MV-4-11 (cell line): ENCODE data around the gene TIGD7.
"Not testable (repeated sequence)": the region's sequence is repeated elsewhere in the genome, so short reads cannot be mapped to it uniquely, and the experiment has no call there.

Experiments
- DNase-seq: peaks from one replicate; lab custom pipeline; 2025; lab: John Stamatoyannopoulos, UW

The TIGD7 gene

DNA sequence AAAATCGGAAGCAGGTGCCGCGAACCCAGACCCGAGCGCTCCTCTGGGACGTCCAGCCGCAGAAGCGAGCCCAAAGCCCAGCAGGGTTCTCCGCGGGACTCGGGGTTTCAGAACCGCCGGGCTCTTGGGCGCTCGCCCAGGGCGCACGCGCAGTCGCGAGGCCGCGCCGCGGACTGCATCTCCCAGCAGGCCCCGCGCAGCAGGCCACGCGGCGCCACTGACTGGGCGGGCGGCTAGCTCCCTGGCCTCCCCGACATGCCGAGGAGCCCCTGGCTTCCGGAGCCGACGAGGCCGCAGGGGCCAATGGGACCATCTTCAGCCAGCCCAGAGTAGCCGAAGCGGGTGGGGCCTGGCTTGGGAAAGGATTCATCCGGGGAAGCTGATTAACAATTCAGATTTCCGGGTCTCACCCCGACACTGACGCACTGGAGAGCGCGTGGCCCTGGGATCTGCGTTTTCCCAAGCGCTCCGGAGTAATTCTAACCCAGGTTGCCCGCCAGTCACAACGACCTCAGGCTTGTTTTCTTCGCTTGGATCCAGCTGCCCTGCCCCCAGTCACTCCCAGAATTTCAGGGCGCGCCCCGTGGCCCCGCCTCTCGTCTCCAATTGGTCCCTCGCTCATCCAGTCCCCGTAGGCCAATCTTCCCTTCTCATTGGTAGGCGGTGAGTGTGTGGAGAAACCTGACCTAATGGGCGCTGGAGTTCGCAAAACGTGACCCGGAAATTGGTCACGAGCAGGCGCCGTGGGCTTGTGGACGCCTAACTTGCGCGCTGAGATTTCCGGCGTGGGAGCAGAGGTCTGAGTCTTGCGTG is 22.3 kb downstream of the TIGD7 start, which contains the start of gene ZNF263:
TSS of gene ZNF263 (plus strand) at position 762 of the 813 bp plus-strand sequence. CDS start 328 bp downstream, outside the sequence.
- DNase-seq, result peak; percentile 98

DNA sequence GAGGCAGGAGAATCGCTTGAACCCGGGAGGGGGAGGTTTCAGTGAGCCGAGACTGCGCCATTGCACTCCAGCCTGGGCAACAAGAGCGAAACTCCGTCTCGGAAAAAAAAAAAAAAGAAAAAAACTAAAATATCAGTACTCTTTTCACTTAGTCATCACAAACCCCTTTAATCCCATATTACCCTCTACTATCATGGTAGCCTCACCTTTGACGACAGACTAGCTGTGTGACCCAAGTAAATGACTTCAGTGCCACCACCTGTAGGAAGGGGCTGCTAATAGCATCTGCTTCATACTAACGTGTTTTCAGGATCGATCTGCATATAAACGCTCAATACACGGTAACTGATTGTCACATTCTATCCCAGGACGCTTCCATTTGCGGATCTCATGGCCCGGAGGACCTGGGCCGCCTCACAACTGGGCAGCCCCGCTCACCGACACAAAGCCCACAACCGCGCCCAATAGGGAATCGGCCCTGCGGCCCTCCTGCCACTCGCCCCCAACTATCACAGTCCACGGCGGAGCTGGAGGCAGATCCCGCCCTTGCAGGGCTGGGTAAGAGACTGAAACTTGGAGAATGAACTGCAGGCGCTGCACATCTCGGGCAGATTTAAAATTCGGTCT is 23.0 kb downstream of the TIGD7 start:
- no peak for DNase-seq

DNA sequence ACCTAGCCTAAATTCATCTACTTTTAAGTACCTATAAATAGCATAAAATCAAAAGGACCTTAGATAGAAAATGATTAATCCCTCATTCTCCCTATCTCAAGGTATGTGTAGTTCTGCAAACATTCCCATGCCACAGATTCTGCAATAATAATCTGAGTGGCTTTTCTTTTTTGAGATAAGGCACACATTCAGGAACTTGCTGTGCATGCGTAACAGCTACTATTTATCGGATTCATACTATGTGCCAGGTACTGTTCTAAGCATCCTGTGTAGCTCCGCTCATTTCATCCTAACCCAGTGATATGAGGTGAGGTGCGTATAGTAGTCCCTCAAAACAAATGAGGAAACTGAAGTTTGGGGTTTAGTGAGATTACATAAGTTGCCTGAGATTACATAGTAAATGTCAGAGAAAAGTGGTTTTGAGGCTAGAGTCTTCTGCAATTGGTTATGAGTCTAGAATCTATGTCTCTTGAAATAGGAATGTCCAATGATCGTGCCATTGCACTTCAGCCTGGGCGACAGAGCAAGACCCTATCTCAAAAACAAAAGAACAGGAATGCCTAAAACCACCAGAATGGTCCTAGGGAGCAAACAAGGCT is 23.9 kb downstream of the TIGD7 start:
- DNase-seq, result peak; percentile 82

DNA sequence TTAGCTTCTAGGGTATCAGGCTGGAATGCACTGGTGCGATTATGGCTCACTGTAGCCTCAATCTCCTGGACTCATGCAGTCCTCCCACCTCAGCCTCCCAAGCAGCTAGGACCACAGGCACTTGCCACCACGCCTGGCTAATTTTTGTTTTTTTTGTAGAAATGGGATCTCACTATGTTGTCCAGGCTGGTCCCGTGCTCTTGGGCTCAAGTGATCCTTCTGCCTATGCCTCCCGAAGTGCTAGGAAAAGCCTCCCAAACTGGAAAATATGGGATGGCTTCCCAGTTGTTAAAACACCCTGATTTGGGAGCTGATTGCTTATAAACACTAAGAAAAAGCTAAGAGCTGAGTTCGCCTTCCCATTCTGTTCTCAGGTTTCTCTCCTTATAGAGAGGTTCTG is 28.6 kb downstream of the TIGD7 start:
- DNase-seq, result no peak

DNA sequence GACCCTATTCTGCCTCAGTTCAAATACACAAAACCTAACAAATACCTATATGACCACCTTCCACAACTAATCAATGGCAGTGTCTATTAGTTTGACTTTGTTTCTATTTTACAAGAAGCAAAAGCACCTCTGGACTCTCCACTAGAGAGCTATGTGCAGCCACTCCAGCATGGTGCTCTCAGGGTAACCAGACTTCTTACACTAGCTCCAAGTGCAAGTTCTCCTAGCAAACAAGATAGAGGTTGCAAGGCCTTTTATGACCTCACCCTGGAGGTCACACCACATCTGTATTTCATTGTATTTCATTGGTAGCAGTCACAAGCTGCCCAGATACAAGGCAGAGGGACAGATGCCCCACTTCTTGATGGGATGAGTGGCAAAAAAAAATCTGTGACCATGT is 30.3 kb downstream of the TIGD7 start:
- no peak for DNase-seq

DNA sequence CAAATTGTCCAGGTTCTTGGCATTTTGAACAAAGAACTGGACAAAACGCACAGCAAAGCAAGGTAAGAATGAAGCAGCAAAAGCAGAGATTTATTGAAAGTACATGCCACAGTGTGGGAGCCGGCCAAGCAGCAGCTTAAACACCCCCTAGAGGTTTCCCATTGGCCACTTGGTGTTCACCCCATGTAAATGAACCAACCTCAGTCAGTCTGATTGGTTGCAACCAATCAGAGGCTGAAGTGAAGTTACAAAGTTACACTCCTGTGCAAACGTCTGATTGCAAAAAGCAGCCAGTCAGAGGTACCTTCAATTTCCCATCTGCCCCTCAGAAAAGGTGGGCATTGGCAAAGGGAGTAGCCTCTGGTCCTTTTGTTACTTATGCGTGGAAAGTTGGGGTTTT is 30.7 kb downstream of the TIGD7 start:
- DNase-seq, result no peak

DNA sequence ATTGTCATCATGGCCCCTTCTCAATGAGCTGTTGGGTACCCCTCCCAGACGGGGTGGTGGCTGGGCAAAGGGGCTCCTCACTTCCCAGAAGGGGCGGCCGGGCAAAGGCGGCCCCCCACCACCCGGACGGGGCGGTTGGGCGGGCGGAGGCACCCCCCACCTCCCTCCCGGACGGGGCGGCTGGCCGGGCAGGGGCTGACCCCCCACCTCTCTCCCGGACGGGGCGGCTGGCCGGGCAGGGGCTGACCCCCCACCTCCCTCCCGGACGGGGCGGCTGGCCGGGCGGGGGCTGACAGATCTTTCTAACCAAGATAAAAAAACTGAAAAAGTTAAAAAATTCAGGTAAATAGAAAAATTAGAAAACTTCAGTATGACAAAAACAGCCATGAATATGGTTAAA is 33.9 kb downstream of the TIGD7 start:
- not testable (repeated sequence) for DNase-seq

DNA sequence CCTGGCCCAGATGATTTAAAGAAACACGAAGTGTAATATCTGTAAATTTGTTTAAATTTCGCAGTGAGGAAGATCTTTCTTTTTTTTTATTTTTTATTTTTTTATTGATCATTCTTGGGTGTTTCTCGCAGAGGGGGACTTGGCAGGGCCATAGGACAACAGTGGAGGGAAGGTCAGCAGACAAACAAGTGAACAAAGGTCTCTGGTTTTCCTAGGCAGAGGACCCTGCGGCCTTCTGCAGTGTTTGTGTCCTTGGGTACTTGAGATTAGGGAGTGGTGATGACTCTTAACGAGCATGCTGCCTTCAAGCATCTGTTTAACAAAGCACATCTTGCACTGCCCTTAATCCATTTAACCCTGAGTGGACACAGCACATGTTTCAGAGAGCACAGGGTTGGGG is 34.5 kb downstream of the TIGD7 start:
- not testable (repeated sequence) for DNase-seq

DNA sequence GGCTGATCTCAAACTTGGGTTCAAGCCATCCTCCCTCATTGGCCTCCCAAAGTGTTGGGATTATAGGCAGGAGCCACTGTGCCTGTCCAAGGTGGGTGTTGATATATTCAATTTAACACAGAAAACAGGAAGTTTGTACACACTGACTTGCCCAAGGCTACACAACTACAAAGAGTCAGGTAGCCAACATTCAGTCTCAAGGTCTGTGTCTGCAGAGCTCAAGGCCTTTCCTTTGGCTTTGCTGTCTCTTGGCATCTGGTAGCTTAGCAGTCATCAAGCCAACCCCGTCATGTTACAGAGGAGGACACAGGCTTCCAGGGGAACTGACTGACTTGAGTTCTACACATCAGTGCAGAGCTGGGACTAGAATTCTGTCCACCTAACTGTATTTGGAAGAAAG is 36.9 kb downstream of the TIGD7 start:
- DNase-seq, result no peak

DNA sequence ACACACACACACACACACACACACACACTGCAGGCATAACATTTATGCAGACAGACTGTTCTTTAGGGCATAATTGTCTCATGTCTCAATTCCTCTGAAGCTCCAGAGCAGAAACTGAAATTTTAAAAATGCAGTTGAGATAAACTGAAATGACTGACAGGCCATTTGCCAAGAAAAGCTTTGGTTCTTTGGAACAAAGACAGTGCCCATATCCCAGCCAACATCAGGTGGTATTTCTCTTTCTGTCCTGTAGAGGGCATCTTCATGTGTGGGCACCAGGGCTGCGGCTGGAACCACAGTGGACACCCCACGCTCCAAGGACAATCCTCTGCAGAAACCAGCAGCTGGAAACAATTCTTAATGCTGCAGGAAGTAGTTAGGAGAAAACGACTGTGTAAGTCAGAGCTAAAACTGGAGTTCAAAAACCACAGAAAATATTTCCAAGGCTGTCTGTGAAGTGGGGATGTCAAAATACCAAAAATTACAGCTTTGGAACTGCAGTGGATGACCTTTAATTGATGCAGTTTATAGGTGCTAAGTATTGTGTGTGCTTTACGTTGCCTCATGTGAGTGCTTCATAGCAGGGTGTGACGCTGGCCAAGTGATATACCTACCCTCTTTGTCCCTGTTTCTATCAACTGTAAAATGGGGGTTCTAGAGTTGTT is 38.2 kb downstream of the TIGD7 start:
- peak; percentile 93 for DNase-seq

DNA sequence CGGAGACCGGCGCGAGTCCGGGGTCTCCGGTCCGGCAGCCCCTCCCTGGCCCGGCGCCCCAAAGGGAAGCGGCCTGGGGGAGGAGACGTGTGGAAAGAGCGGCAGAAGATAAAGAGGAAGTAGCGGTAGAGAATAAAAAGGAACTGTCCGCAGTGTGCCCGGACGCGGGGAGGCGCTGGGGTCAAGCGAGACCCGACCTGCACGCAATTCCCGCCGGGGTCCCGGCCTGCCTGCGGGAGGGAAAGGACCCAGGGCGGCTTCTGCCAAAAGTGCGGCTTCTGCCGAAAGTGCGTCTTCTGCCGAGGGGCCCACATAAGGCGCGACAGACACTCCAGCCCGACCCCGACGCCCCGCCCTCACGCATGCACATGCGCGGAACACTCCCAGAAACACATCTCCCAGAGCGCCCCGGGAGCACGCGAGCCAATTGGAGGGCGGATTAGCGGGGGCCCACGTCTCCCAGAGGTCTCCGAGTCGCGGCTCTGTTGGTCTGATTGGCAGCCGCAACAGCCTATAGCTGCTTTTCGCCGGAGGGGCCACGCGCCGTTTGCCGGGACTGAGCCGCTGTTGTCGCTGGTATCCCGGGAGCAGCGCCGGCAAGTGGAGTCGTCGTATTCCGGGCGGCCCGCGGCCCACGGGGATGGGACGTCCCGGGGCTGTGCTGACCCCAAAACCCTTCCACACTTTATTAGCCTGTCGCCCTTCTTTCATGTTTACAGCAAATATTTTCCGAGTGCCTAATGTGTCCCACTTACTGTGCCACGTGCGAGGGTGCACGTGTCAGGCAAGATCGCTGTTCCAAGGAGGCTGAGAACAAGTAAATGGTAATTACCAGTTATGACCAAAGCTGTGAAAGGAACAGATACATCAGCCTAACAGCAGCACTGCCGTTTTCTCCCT is 40.8 kb downstream of the TIGD7 start:
- peak; percentile 98 for DNase-seq

DNA sequence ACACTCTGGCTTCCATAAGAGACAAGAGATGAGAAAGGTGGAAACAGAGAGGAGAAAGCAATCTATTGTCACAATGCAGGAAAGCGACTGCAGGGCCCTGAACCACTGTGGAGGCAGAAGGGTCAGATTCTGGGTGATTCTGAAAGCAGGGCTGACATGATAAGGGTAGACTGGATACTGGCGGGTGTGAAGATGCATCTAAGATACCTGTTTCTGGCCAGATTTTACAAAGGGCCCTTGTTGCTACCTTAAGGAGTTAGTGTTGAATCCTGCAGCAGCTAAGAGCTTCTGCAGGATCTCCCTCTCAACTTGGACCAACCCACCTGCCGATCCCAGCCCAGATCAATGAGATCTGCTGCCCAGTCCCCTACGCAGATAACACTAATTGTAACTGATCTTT is 42.7 kb downstream of the TIGD7 start:
- no peak for DNase-seq

DNA sequence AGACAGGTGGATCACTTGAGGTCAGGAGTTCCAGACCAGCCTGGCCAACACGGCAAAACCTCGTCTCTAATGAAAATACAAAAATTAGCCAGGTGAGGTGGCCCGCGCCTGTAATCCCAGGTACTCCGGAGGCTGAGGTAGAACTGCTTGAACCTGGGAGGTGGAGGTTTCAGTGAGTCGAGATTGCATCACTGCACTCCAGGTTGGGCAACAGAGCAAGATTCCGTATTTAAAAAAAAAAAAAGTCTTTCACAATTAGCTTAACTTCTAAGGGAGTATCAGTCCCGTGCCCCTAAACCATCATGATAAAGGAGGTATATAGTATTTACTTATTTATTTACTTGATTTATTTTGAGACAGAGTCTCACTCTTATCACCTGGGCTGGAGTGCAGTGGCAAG is 45.4 kb downstream of the TIGD7 start:
- peak; percentile 49 for DNase-seq

DNA sequence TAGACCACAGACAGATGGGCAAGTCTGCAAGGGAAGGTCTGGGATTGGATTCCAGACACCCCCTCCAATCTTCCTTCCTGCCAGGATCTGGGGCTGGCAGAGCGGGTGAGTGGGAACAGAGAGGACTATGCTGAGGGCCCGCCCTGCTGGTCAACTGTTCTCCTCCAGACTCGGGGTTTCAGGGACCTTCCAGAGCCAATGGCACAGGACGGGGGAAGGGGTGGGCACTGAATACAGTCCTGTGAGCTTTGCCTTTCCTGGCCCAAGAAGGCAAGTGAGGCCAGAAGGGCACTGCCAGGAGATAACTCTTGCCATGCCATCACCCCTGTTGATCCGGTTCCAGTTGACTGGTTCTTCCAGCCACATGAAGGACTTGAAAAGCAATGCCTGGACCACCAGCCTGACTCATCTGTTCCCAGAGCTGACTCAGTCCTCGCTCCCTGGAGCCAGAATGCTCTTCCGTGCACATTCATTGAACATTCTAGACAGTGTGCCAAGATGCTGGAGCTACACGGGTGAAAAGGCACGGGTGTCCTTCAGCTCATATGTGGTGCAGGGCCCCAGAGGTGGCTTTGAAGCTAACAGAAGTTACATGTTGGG is 48.3 kb downstream of the TIGD7 start:
- no peak for DNase-seq

DNA sequence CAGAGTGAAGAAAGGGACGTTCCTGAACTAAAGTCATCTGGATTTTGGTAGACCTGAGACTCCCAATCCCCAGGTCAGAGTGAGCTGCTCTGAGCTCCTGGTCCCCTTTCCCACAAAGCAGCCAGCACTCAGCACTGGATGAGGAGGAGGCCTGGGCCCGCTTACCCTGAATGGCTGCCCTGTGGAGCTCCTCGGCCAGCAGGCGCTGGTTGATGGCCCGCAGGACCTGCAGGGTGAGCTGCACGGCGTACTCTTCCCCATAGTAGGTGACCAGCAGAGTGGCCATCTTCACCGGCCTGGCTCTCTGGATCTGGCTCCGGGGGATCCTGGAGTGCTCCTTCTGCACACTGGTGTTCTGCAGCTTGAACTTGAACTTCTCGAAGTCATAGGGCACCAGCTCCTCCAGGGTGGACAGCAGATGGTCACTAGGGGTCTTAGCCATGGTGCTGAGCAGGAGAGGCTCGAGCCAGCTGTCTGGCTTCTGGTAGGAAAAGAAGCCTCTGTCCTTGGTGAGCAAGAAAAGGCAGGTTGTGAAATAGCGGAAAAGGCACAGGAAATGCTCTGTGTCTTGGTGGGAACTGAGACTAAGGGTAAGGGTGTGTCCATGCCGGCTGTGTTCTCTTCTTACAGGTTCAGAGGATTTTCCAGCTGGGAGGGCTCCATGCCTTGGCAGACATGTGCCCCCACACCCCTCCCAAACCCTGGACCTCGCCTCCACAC is 48.9 kb downstream of the TIGD7 start, which contains the start of gene MEFV:
TSS of gene MEFV (minus strand) at position 488 of the 720 bp plus-strand sequence. CDS start at position 442, 46 bp downstream.
- peak; percentile 89 for DNase-seq

DNA sequence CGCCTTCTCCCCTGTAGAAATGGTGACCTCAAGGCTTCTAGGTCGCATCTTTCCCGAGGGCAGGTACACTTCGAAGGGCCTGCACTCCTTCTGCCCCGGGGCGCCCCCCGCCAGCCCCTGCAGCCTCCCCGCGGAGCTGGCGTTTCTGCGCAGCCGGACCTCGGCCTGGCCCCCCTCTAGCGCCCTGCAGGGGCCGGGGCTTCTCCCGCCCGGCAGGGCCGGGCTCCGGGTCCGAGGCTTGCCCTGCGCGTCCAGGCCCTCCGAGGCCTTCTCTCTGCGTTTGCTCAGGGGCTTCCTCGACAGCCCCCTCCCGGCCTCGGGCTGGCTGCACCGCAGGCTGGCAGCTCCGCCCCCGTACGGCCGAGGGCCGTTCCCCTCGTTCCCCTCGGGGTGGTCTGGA is 50.9 kb downstream of the TIGD7 start:
- DNase-seq, result no peak

DNA sequence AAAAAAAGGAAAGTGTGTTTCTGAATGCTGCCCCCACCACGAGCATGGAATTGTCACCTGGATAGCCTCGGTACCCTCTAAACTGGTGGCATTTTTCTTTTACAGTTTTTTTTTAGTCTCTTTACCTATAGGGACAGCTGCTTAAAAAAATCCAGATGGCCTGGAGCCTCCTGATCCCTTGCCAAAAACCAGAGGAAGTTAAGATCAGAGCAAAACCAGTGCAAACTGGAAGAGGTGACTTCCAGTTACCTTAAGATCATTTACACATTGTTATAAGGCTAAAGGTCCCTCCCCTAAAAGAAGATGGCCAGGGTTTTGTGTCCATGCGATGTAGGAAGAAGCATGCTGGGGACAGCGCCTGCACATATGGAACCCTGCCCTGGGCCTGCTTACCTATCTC is 52.3 kb downstream of the TIGD7 start:
- DNase-seq, result no peak

DNA sequence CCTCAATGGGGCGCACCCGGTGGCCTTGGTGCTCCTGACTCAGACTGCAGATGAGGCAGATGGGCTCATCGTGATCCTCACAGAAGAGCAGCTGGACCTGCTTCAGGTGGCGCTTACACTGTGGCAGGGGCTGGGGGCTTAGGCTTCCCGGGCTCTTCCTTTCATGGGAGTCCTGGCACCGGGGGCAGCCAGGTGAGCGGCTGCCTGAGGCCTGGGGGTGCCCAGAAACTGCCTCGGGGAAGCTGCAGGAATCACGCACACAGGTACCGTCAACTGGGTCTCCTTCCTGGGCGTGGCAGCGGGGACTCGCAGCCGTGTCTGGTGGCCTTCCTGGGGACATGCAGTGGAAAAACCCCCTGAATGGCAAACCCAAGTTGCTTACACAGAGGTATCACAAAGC is 55.8 kb downstream of the TIGD7 start:
- no peak for DNase-seq

DNA sequence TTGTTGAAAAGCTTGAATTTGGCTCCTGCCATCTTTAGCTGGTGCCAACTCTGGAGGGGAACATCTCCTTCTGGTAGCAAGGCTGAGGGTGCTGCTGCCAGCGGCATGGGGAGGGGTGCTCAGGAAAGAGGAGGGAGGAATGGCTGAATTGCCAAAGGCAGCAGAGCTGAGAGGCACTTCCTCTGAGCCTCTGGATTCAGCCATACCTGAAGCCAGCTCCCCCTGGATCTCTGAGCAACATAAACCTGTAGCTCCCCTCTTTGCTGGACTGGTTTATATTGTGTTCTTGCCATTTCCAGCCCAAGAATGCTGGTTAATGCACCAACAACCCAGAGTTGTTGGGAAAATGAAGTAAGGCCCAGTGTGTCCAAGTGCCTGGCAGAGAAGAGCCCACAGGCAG is 56.2 kb downstream of the TIGD7 start:
- no peak for DNase-seq
